CD4-positive, alpha-beta T cell treated with Interleukin-21 for 1 hour (primary cell): ENCODE measurements around the gene CD164L2.
A peak's percentile ranks its signal among the peaks of the same experiment; 100 is the strongest.

Experiments used
- DNase-seq: peaks from one replicate; pipeline ENCODE4 v3.0.0-alpha.2; 2020

The CD164L2 gene

GRCh38 chr1:27342778-27343638, 40.1 kb downstream of the CD164L2 start:
- peak; percentile 87 for DNase-seq

GRCh38 chr1:27342391-27342777, 40.7 kb downstream of the CD164L2 start:
- DNase-seq: peak; percentile 39

GRCh38 chr1:27341525-27342252, 41.4 kb downstream of the CD164L2 start, which contains the start of gene SYTL1:
SYTL1 (plus strand) TSS chr1:27342022; CDS start chr1:27345335, 3,313 bp downstream.
- peak; percentile 68 for DNase-seq

- no peak for DNase-seq
Measured at GRCh38 chr1:27339213-27339612, 43.9 kb downstream of the CD164L2 start.

DNA sequence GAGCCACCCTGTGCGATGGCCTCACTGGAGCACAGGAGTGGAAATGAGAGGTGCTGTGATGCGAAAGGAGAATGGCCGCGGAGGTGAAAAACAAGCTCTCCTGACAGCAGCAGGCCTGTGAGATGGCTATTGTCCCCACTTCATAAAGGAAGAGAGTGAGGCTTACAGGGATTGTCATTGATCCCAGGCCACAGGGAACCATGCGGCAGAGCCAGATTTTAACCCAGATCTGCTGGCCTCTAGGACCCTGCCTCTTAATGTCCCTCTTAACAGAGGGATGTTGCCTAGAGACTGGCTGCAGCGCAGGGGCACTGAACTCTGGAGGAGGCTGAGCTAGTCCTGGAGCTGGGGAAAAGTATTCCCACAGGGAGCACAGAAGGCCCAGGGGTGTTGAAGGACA, 44.4 kb downstream of the CD164L2 start:
- DNase-seq: no peak

DNA sequence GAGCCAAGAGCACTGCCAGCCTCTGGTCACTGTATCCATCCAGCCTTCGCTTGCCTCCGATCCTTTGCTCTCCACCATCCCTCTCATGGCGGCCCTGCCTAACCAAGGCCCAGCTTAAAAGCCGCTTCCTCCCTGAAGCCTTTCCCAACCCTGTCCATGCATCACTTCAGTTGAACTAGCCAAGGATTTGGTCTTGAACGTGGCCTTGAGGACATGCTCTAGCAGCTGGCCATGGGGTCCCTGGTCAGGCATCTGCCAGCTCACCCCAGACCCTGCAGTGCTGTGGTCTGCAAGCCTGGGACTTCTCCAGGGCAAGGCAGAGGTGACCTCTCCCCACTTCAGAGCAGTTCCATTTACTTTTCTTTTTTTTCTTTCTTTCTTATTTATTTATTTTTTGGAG, 46.4 kb downstream of the CD164L2 start:
- no peak for DNase-seq

GRCh38 chr1:27335506-27336422, 47.4 kb downstream of the CD164L2 start:
- no peak for DNase-seq

GRCh38 chr1:27333717-27334279, 49.3 kb downstream of the CD164L2 start:
- DNase-seq: no peak

DNA sequence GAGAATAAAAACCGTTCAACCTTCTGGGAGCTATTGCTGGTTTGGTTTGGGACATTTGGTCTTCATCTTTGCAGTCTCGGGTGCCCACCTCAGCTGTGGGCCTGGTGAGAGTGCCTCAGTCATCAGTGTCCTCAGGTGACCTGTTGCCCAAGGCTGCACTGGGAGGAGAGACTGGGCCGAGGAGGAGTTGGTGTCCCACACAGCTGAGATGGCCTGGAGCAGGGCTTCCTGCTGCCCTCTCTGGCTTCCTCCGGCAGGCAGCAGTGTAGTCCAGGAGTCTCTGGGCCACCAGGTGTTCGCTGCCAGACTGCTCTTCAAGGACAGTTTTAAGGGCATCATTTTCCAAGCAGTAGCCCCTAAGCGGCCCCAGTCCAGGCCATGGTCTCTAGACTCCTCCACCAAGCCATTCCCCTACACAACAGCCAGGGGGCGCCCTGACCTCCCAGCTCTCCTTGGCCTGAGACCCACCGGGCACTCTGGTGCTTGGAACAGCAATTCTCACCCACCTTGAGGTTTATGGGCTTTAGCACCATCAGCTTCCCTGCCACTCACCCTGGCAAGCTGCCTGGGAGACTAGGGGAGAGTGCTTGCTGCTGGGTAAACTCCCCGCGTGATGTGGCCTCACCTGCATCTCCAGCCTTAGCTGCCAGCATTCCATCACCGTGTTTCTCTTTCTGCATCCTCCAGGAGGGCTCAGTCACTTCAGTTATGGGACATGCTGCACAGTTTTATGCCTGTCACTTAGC, 50.4 kb downstream of the CD164L2 start:
- DNase-seq: peak; percentile 72

GRCh38 chr1:27331922-27332321, 51.2 kb downstream of the CD164L2 start:
- DNase-seq: no peak

GRCh38 chr1:27331426-27331825, 51.7 kb downstream of the CD164L2 start:
- no peak for DNase-seq

DNA sequence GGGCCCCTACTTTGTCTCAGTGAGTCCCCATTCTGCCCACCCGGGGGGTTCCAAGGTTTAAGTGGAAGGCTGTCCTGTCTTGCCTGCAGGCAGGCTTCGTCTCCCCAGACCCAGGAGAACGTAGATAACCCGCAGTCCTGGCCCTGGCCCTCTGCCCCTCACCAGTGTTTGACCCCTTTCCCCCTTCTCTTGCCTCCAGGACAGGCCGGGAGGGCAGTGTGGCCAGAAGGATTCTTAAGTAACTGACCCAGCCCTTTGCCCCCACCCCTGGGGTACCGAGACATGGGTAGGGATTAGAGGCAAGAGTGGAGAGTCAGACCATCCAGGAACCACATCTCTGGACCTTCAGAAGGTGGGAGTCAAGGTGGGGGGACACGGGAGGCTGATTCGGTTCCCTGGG, 52.3 kb downstream of the CD164L2 start:
- DNase-seq: no peak
